ENCODE results near the gene RIPPLY2. TPM values are rescaled to one million over a fixed set of nuclear protein-coding genes. Genes with fewer than 3 reads are reported as not detected.

The RIPPLY2 gene
- total RNA-seq (2012; rRNA removed) (not detected in 2 replicates), polyA plus RNA-seq (2012; rRNA removed) (0.32 TPM in 1 of 2 replicates, not detected in the other), Bru-seq, nascent RNA (not detected), BruChase-seq, experiment 1, labeled RNA remaining after a 6-hour chase (not detected), BruChase-seq, experiment 2, labeled RNA remaining after a 2-hour chase (not detected)
- polyA plus RNA-seq (2012; cell fraction: cytosol; rRNA removed) = 0.17 TPM in 1 of 2 replicates, not detected in the other
- polyA plus RNA-seq (2012; cell fraction: nucleus; rRNA removed; ENCODE audit: low replicate concordance) = not detected in 2 replicates
- long read RNA-seq = 0 reads

- Histone ChIP-seq H3K27ac (ENCODE audit: insufficient read depth, low read length) (no peak within 1 kb of the TSS), H3K9me1 (ENCODE audit: insufficient read depth, low read length) (no peaks in the 10 kb centered on the region), H3K4me2 (ENCODE audit: low read depth, low read length) (peak within 1 kb of the TSS; percentile 47), H3K36me3 (ENCODE audit: control insufficient read depth, insufficient read depth, low read length) (no peaks in the 10 kb centered on the region), H2AK9ac (replicated peaks; ENCODE audit: low read depth, low read length, poor library complexity) (no peak within 1 kb of the TSS), H3K23ac (ENCODE audit: low read depth, low read length) (no peak within 1 kb of the TSS), H3K4me3 (ENCODE audit: insufficient read depth, low read depth, low read length) (peak within 1 kb of the TSS; percentile 37), H4K91ac (ENCODE audit: insufficient read depth, low read depth, low read length) (no peak within 1 kb of the TSS), H3K4ac (ENCODE audit: low read depth, low read length) (no peak within 1 kb of the TSS), H4K20me1 (ENCODE audit: insufficient read depth, low read length) (no peaks in the 10 kb centered on the region), H3K27me3 (ENCODE audit: control insufficient read depth, insufficient read depth, low read length) (peaks cover 21% of the 10 kb centered on the region), H2BK15ac (ENCODE audit: low read depth, low read length) (no peak within 1 kb of the TSS), H2BK20ac (ENCODE audit: low read depth, low read length) (no peak within 1 kb of the TSS), H3K18ac (ENCODE audit: low read depth, low read length) (no peak within 1 kb of the TSS), H4K8ac (ENCODE audit: low read depth in 2 of 2, low read length in 2 of 2) (no peak within 1 kb of the TSS), H3K79me1 (ENCODE audit: low read depth in 1 of 2, low read length in 2 of 2) (no peaks in the 10 kb centered on the region), H2AK5ac (ENCODE audit: low read depth, low read length) (no peak within 1 kb of the TSS), H3K9ac (ENCODE audit: low read depth, low read length) (no peak within 1 kb of the TSS), H2BK5ac (ENCODE audit: low read depth, low read length, poor library complexity, severe bottlenecking) (no peak within 1 kb of the TSS), H3K4me1 (ENCODE audit: control insufficient read depth, insufficient read depth, low read length) (no peaks in the 10 kb centered on the region), H4K5ac (ENCODE audit: low read depth, low read length) (no peak within 1 kb of the TSS), H3K9me3 (ENCODE audit: control insufficient read depth, insufficient read depth, low read length) (no peaks in the 10 kb centered on the region), H3K56ac (ENCODE audit: extremely low read depth, insufficient read depth, low read length) (no peak within 1 kb of the TSS), H2AFZ (replicated peaks; ENCODE audit: low read length, poor library complexity) (peak within 1 kb of the TSS; percentile 80), H2BK120ac (ENCODE audit: low read depth, low read length) (no peak within 1 kb of the TSS), H3K14ac (replicated peaks; ENCODE audit: low read depth, low read length) (no peak within 1 kb of the TSS)
- POLR2A ChIA-PET (ENCODE audit: unreplicated experiment) = no interaction called here
- dilution Hi-C loops (cut with HindIII; ENCODE audit: low sequenced_read_pairs, unreplicated experiment) = no loop called here
- in situ Hi-C loops (cut with MboI; ENCODE audit: low sequenced_read_pairs) = no loop called here
- WGBS, 2 experiments (ENCODE audit: extremely low coverage in 2 of 2, insufficient read length in 1 of 2) = 8% methylated on average over 5 of the region's 81 CpGs; no CpG with 5 or more reads in 1 of the 2 experiments
- no TSS peak for BruUV-seq (replicated peaks)
- CTCF ChIA-PET = no interaction called here
- intact Hi-C loops (cut with micrococcal nuclease) = no loop called here
- peak; percentile 20 for DNase-seq
- peak; percentile 96 for ATAC-seq (ENCODE audit: low read depth)
- TF ChIP-seq MAFK (IDR thresholded peaks at IDR 0.05; ENCODE audit: low read depth, low read length) = no peak
- TF ChIP-seq SMC3 (IDR thresholded peaks at IDR 0.05; ENCODE audit: low read depth, low read length) = no peak
- TF ChIP-seq USF2 (IDR thresholded peaks at IDR 0.05; ENCODE audit: low read depth, low read length) = no peak
- TF ChIP-seq MXI1 (IDR thresholded peaks at IDR 0.05; ENCODE audit: borderline replicate concordance, low read depth, low read length) = no peak
- no peak for TF ChIP-seq CTCF (conservative IDR thresholded peaks at IDR 0.05; ENCODE audit: low read depth, low read length)
- TF ChIP-seq NFE2L2 (IDR thresholded peaks at IDR 0.05; ENCODE audit: low read depth, low read length) = no peak
- no peak for TF ChIP-seq CEBPB (IDR thresholded peaks at IDR 0.05; ENCODE audit: low read depth, low read length)
- TF ChIP-seq CHD1 (IDR thresholded peaks at IDR 0.05; ENCODE audit: low read depth, low read length) = no peak
- no peak for TF ChIP-seq BHLHE40 (IDR thresholded peaks at IDR 0.05; ENCODE audit: low read depth, low read length)
- no peak for TF ChIP-seq RCOR1 (IDR thresholded peaks at IDR 0.05; ENCODE audit: insufficient replicate concordance, low read length)
- no peak for TF ChIP-seq ELK1 (IDR thresholded peaks at IDR 0.05; ENCODE audit: borderline replicate concordance, low read depth, low read length)
- no peak for TF ChIP-seq RAD21 (IDR thresholded peaks at IDR 0.05; ENCODE audit: low read length)
- no peak for TF ChIP-seq POLR2A (IDR thresholded peaks at IDR 0.05; ENCODE audit: low read depth, low read length)
- TF ChIP-seq MAZ (IDR thresholded peaks at IDR 0.05; ENCODE audit: borderline replicate concordance, low read depth, low read length) = no peak
Measured at GRCh38 chr6:83853178-83854000, at the start of gene RIPPLY2. RIPPLY2 (plus strand) TSS chr6:83853360; CDS start chr6:83853417, 57 bp downstream.
